Measurements from ENCODE around the gene OSBP2.

Gene OSBP2

GRCh38 chr22:30837531-30837930 lies 142.9 kb downstream of the OSBP2 start:
- no peak for TF ChIP-seq FOXP2 (optimal IDR thresholded peaks at IDR 0.05; ENCODE audit: borderline replicate concordance, extremely low read depth, extremely low read length, insufficient read depth)
- no peak for TF ChIP-seq SIN3A (IDR thresholded peaks at IDR 0.05; ENCODE audit: borderline replicate concordance, insufficient read depth, low read length)
- no peak for TF ChIP-seq REST (IDR thresholded peaks at IDR 0.05; ENCODE audit: insufficient read depth in 1 of 2, low read depth in 2 of 2, low read length in 2 of 2)
- no peak for TF ChIP-seq TAF1 (IDR thresholded peaks at IDR 0.05; ENCODE audit: borderline replicate concordance, insufficient read depth, low read length)
- no peak for TF ChIP-seq POLR2AphosphoS5 (IDR thresholded peaks at IDR 0.05; ENCODE audit: low read depth, low read length)

- no peak for TF ChIP-seq SIN3A (IDR thresholded peaks at IDR 0.05; ENCODE audit: borderline replicate concordance, insufficient read depth, low read length)
- no peak for TF ChIP-seq FOXP2 (optimal IDR thresholded peaks at IDR 0.05; ENCODE audit: borderline replicate concordance, extremely low read depth, extremely low read length, insufficient read depth)
- TF ChIP-seq REST (IDR thresholded peaks at IDR 0.05; ENCODE audit: insufficient read depth in 1 of 2, low read depth in 2 of 2, low read length in 2 of 2), result no peak
- no peak for TF ChIP-seq POLR2AphosphoS5 (IDR thresholded peaks at IDR 0.05; ENCODE audit: low read depth, low read length)
- no peak for TF ChIP-seq TAF1 (IDR thresholded peaks at IDR 0.05; ENCODE audit: borderline replicate concordance, insufficient read depth, low read length)
These were observed 143.4 kb downstream of the OSBP2 start for GRCh38 chr22:30838111-30838510.

GRCh38 chr22:30841273-30841672 lies 146.6 kb downstream of the OSBP2 start:
- no peak for TF ChIP-seq FOXP2 (optimal IDR thresholded peaks at IDR 0.05; ENCODE audit: borderline replicate concordance, extremely low read depth, extremely low read length, insufficient read depth)

GRCh38 chr22:30843245-30843644 lies 148.6 kb downstream of the OSBP2 start:
- no peak for TF ChIP-seq POLR2AphosphoS5 (IDR thresholded peaks at IDR 0.05; ENCODE audit: low read depth, low read length)
- no peak for TF ChIP-seq SIN3A (IDR thresholded peaks at IDR 0.05; ENCODE audit: borderline replicate concordance, insufficient read depth, low read length)
- TF ChIP-seq TAF1 (IDR thresholded peaks at IDR 0.05; ENCODE audit: borderline replicate concordance, insufficient read depth, low read length), result no peak
- TF ChIP-seq FOXP2 (optimal IDR thresholded peaks at IDR 0.05; ENCODE audit: borderline replicate concordance, extremely low read depth, extremely low read length, insufficient read depth), result no peak
- TF ChIP-seq REST (IDR thresholded peaks at IDR 0.05; ENCODE audit: insufficient read depth in 1 of 2, low read depth in 2 of 2, low read length in 2 of 2), result no peak

GRCh38 chr22:30847583-30847982 lies 152.9 kb downstream of the OSBP2 start:
- TF ChIP-seq POLR2AphosphoS5 (IDR thresholded peaks at IDR 0.05; ENCODE audit: low read depth, low read length), result no peak
- TF ChIP-seq SIN3A (IDR thresholded peaks at IDR 0.05; ENCODE audit: borderline replicate concordance, insufficient read depth, low read length), result no peak
- no peak for TF ChIP-seq TAF1 (IDR thresholded peaks at IDR 0.05; ENCODE audit: borderline replicate concordance, insufficient read depth, low read length)
- TF ChIP-seq REST (IDR thresholded peaks at IDR 0.05; ENCODE audit: insufficient read depth in 1 of 2, low read depth in 2 of 2, low read length in 2 of 2), result no peak
- TF ChIP-seq FOXP2 (optimal IDR thresholded peaks at IDR 0.05; ENCODE audit: borderline replicate concordance, extremely low read depth, extremely low read length, insufficient read depth), result no peak

Data from PFSK-1 (cell line).